ENCODE measurements around the gene ERVV-1. TPM values are rescaled to one million over a fixed set of nuclear protein-coding genes. Genes with fewer than 3 reads are reported as not detected.

Gene ERVV-1
- total RNA-seq, 1 donor from 2014 or later, result not detected

- no peak for DNase-seq
- H3K36me3 Mint-ChIP-seq (ENCODE audit: unreplicated experiment), result peaks cover 4% of the 10 kb centered on the region
- H3K4me1 Mint-ChIP-seq (ENCODE audit: low read depth, unreplicated experiment), result no peaks in the 10 kb centered on the region
- no peak overlapping the region for H3K4me3 Mint-ChIP-seq (ENCODE audit: unreplicated experiment)
- no peak for TF ChIP-seq CTCF (IDR thresholded peaks at IDR 0.05; ENCODE audit: partially characterized antibody, unreplicated experiment)
- H3K27me3 Mint-ChIP-seq (ENCODE audit: unreplicated experiment), result peaks cover 4% of the 10 kb centered on the region
- no peaks in the 10 kb centered on the region for H3K9me3 Mint-ChIP-seq (ENCODE audit: unreplicated experiment)
- no peak overlapping the region for H3K27ac Mint-ChIP-seq (ENCODE audit: unreplicated experiment)
Observed at GRCh38 chr19:52995711-52996110, 18.0 kb upstream of the ERVV-1 start.

DNA sequence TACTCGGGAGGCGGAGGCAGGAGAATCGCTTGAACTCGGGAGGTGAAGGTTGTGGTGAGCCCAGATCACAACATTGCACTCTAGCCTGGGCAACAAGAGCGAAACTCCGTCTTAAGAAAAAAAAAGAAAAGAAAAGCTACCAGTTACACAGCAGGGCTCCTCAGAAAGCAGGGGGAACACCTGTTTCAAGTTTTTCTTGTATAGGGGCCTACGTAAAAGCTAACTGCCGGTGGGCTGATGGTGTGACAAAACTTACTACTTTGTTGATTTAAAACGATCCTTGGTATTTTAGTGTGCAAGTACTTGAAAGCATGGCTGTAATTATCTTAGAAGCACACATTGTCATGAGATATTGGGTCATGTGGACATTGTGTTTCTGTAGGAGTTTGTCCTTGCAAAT is 15.7 kb upstream of the ERVV-1 start:
- H3K36me3 Mint-ChIP-seq (ENCODE audit: unreplicated experiment), result no peaks in the 10 kb centered on the region
- peaks cover 4% of the 10 kb centered on the region for H3K27me3 Mint-ChIP-seq (ENCODE audit: unreplicated experiment)
- DNase-seq, result no peak
- no peaks in the 10 kb centered on the region for H3K4me1 Mint-ChIP-seq (ENCODE audit: low read depth, unreplicated experiment)
- no peaks in the 10 kb centered on the region for H3K9me3 Mint-ChIP-seq (ENCODE audit: unreplicated experiment)
- no peak for TF ChIP-seq CTCF (IDR thresholded peaks at IDR 0.05; ENCODE audit: partially characterized antibody, unreplicated experiment)
- no peak overlapping the region for H3K4me3 Mint-ChIP-seq (ENCODE audit: unreplicated experiment)
- no peak overlapping the region for H3K27ac Mint-ChIP-seq (ENCODE audit: unreplicated experiment)

DNA sequence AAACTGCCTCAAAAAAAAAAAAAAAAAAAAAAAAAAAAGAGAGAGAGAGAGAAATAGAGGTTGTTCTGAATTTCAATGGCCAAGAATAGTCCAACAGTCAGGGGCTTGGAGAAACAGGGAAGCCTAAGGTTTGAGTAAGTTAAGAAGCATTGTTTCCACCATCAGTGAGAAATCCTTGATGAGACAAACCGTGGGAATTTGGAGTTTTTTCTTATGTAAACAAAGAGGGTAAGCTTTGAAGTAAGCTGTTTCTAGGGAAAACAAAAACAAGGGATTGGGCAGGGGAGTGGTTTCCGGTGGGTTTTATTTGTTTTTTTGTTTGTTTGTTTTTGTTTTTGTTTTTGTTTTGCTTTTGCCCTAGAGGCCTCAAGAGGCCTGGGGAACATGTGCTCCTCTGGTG is 11.2 kb upstream of the ERVV-1 start:
- Mint-ChIP-seq H3K9me3 (ENCODE audit: unreplicated experiment) (no peaks in the 10 kb centered on the region), H3K4me1 (ENCODE audit: low read depth, unreplicated experiment) (no peaks in the 10 kb centered on the region), H3K27ac (ENCODE audit: unreplicated experiment) (no peak overlapping the region), H3K27me3 (ENCODE audit: unreplicated experiment) (peaks cover 3% of the 10 kb centered on the region), H3K36me3 (ENCODE audit: unreplicated experiment) (no peaks in the 10 kb centered on the region), H3K4me3 (ENCODE audit: unreplicated experiment) (no peak overlapping the region)
- TF ChIP-seq CTCF (IDR thresholded peaks at IDR 0.05; ENCODE audit: partially characterized antibody, unreplicated experiment), result no peak
- no peak for DNase-seq

DNA sequence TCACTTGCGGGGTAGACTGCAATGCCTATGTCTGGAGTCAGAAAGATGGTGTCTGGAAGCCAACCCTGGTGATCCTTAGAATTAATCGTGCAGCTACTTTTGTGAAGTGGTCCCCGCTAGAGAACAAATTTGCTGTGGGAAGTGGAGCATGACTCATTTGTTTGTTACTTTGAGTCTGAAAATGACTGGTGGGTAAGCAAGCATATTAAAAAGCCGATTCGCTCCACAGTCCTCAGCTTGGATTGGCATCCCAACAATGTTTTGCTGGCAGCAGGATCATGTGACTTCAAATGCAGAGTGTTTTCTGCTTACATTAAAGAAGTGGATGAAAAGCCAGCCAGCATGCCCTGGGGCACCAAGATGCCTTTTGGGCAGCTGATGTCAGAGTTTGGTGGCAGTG is 9.5 kb upstream of the ERVV-1 start:
- H3K4me1 Mint-ChIP-seq (ENCODE audit: low read depth, unreplicated experiment), result no peaks in the 10 kb centered on the region
- no peak for DNase-seq
- no peak overlapping the region for H3K27ac Mint-ChIP-seq (ENCODE audit: unreplicated experiment)
- no peak for TF ChIP-seq CTCF (IDR thresholded peaks at IDR 0.05; ENCODE audit: partially characterized antibody, unreplicated experiment)
- H3K9me3 Mint-ChIP-seq (ENCODE audit: unreplicated experiment), result no peaks in the 10 kb centered on the region
- peaks cover 7% of the 10 kb centered on the region for H3K36me3 Mint-ChIP-seq (ENCODE audit: unreplicated experiment)
- H3K4me3 Mint-ChIP-seq (ENCODE audit: unreplicated experiment), result no peak overlapping the region
- no peaks in the 10 kb centered on the region for H3K27me3 Mint-ChIP-seq (ENCODE audit: unreplicated experiment)

- no peak for DNase-seq
- no peaks in the 10 kb centered on the region for H3K9me3 Mint-ChIP-seq (ENCODE audit: unreplicated experiment)
- peaks cover 7% of the 10 kb centered on the region for H3K36me3 Mint-ChIP-seq (ENCODE audit: unreplicated experiment)
- no peaks in the 10 kb centered on the region for H3K27me3 Mint-ChIP-seq (ENCODE audit: unreplicated experiment)
- no peak for TF ChIP-seq CTCF (IDR thresholded peaks at IDR 0.05; ENCODE audit: partially characterized antibody, unreplicated experiment)
- no peaks in the 10 kb centered on the region for H3K4me1 Mint-ChIP-seq (ENCODE audit: low read depth, unreplicated experiment)
- no peak overlapping the region for H3K4me3 Mint-ChIP-seq (ENCODE audit: unreplicated experiment)
- no peak overlapping the region for H3K27ac Mint-ChIP-seq (ENCODE audit: unreplicated experiment)
Observed at GRCh38 chr19:53007200-53007599, 6.5 kb upstream of the ERVV-1 start.
